Activated CD8-positive, alpha-beta memory T cell treated with anti-CD3 and anti-CD28 coated beads for 48 hours (primary cell): ENCODE data around the gene OR13J1.
"Not testable (repeated sequence)": the region's sequence is repeated elsewhere in the genome, so short reads cannot be mapped to it uniquely, and the experiment has no call there.

Experiments
- DNase-seq, 3 experiments: peaks; one replicate each; pipeline ENCODE4 v3.0.0-alpha.2; 2020; ENCODE audit warnings: low read depth in 2 of 3, low spot score in 2 of 3

OR13J1 gene

DNA sequence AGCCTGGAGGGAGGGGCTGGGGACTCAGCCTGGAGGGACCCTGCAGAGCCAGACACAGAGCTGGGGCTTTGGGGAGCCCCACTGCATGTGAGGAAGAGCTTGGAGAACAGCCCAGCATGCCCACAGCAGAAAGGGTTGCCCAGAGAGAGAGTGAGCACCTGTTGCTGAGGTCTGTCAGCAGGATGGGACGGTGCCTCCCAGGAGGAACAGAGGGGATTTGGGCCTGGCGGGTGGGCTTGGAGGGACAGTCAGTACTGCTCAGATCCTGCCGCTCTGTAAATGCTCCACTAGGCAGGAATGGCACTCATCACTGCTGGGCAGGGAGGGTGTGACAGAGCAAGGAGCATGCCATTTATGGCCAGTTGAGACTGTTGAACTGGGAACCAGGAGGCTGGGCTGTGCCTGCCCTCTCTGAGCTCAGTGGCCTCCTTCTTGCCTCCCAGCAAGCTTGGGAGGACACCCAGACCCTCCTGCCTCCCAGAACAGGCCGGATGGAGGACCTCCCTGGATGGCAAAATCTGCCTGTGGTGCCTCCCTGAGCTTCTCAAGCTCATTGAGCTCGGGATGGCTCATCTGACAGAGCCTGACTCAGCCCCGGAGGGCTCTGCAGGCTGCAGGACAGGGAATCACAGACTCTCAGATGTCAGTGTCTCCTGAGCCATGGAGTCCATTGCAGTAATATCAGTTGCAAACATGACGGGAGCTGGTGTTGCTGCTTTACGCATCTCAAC lies 35.0 kb upstream of the OR13J1 start:
- no peak for DNase-seq

DNA sequence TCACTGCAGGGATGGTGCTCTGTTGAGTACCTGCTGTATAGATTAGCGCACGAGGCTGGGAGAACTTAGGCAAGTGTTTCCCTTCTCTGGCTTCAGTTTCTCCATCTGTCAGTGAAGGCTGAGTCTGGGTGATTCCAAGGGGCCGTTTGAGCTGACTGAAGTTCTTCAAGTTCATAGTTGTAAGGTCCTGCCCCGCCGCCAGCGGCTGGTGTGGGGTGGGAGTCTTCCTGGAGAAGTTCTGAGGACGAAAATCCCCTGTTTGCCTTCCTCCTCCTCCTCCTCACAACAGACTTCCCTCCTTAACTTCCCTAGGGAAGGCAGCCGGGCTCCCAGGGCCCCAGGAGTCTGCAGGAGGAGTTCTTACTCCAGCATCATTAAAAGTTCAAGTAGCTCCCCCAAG lies 34.1 kb upstream of the OR13J1 start:
- no peak for DNase-seq

DNA sequence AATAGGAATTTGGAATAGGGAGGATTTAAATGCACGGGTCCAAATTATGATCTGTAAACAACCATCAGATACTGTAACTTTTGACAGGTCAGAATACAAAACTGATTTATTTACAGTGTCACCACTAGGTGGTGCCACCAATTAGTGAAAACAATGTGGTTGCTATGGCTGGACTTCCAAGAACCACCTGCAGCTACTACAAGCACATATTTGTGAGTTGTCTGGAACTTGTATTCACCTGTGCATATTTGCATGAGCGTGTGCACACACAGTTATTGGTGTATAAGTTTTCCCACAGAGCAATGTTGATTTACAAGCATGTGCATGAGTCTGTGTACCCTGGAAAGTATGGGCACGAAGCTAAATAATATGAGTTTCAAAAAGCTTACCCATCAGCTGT lies 32.8 kb upstream of the OR13J1 start:
- no peak for DNase-seq

DNA sequence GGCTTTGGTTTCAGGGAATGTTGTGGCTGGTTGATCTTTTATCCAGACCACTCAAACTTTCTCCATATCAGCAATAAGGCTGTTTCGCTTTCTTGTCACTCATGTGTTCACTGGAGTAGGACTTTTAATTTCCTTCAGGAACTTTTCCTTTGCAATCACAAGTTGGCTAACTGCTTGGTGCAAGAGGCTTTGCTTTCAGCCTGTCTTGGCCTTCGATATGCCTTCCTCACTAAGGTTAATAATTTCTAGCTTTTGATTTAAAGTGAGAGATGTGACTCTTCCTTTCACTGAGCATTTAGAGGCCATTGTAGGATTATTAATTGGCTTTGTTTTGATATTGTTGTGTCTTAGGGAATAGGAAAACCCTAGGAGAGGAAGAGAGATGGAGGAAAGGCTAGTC lies 28.8 kb upstream of the OR13J1 start:
- no peak for DNase-seq

DNA sequence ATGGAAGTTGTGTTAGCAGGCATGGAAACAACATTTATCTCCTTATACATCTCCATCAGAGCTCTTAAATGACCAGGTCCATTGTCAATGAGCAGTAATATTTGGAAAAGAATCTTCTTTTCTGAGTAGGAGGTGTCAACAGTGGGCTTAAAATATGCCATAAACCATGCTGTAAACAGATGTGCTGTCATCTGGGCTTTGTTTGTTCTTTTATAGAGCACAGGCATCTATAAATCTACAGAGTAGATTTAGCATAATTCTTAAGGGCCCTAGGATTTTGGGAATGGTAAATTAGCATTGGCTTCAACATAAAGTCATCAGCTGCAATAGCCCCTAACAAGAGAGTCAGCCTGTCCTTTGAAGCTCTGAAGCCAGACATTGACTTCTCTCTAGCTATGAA lies 28.1 kb upstream of the OR13J1 start:
- DNase-seq: no peak

DNA sequence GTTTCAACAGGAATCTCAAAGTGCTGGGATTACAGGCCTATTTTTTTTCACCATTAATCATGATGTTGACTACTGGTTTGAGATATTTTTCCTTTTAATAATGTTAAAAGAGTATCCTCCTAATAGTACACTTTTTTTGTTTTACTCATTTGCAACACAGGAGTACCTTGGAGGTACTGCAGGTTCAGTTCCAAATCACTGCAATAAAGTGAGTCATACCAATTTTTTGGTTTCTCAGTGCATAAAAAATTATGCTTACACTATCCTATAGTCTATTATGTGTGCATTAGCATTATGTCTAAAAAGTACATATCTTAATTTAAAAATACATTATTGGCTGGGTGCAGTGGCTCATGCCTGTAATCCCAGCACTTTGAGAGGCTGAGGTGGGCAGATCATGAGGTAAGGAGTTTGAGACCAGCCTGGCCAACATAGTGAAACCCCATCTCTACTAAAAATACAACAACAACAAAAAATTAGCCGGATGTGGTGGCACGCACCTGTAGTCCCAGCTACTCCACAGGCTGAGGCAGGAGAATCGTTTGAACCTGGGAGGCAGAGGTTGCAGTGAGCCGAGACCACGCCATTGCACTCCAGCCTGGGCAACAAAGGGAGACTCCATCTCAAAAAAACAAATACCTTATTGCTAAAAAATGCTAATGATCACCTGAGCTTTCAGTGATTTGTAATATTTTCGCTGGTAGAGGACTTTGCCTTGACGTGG lies 27.3 kb upstream of the OR13J1 start:
- not testable (repeated sequence) for DNase-seq

DNA sequence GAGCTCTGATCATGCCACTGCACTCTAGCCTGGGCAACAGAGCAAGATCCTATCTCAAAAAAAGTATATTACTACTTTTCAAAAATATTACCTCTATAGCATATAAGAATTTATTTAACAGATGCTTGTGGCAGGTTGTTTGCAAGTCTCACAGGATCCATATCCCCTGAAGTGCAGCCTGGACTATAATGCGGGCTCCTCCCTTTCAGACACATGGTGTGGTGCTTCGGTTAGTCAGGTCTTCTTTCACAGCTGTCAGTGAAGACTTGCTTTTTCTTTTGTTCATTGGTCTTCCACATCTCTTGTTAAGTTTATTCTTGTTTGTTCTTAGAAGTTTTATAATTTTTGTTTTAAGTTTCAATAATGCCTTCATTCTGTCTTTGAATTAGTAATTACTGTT lies 26.4 kb upstream of the OR13J1 start:
- no peak for DNase-seq

DNA sequence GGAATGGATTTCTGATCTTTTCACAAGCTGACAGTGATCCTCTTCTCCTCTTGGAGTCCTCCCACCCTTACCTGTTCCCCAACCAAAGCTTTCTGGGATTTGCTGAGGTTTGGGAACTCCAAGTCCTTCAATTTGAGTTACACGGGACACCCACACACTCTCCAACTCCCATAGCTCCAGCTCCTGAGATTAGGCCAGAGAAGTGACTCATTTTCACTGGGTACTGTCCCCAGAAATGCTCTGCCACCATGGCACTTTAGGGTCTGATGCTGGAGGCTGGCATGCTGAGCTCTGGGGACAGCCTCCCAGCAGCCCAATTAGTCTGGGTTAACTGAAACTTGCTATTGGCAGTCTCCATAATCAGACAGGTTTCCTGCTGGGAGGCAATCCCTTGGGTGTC lies 21.9 kb upstream of the OR13J1 start:
- no peak for DNase-seq

DNA sequence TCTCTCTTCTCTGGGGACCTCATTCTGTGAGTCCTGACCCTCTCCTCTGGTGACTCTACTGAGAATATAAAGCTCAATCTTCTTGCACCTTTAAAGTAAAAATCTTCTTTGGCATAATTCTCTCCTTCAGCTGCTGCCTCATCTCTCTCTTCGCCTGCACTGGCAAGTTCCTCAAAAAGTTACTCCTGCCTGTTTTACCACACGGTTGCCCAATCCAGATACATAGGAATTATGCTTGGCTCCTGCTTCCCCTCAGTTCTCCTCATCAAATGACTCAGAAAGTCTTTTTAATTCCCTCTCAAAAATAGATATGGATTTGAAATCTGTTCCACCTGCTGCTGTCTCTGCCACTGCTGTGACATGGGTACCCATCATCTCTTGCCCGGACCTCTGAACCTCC lies 21.4 kb upstream of the OR13J1 start:
- DNase-seq: no peak

DNA sequence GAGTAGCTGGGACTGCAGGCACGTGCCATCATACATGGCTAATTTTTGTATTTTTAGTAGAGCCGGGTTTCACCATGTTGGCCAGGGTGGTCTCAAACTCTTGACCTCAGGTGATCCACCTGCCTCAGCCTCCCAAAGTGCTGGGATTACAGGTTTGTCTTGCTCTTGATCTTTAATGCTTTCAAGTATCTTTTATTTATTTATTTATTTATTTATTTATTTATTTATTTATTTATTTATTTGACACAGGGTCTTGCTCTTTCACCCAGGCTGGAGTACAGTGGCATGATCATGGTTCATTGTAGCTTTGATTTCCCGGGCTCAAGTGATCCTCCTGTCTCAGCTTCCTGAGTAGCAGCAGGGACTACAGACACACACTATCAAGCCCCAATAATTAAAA lies 14.7 kb upstream of the OR13J1 start:
- DNase-seq: not testable (repeated sequence)

DNA sequence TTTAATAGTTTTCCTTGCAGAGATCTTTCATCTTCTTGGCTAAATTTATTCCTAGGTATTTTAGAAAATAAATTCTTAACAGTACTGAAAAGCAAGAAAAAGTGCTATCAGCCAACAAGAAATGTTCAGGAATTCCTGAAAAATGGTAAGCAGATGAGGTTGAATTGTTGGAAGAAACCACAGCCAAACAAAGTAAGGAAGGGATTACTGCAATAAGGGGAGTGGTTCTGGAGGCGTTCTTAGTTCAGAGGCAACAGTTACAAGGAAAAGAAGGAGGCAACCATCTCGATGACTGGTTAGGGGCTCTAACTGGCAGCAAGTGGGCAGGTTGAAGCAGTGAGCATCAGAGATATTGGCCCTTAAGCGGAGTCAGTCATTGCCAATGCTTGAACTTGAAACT lies 12.8 kb upstream of the OR13J1 start:
- no peak for DNase-seq

DNA sequence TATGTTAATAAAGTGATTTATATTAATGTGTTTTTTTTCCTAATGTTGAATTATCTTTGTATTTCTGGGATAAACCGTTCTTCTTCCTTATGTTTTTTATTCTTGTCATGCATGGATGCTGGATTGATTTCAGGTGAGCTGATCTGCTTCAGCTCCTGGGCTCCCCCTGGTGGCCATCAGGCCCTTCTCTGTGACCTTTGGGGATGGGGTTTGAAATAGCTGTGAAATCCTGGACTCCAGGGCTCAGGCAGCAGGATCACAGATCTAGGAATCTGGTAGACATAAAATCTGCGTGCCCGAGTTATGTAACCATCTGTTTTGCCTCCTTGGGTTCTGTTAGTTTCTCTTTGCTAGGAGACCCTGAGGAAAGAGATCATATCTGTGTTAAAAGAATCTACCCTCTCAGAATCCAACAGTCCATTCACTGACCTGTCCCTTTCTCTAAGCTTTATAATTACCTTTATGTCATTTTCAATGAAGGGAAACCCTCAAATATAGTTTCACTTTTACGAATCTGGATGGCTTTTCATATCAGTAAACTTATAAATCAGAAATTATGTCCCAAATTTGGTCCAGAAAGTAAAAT lies 12.2 kb upstream of the OR13J1 start:
- peak; percentile 15 to 67 (median 65) for DNase-seq

DNA sequence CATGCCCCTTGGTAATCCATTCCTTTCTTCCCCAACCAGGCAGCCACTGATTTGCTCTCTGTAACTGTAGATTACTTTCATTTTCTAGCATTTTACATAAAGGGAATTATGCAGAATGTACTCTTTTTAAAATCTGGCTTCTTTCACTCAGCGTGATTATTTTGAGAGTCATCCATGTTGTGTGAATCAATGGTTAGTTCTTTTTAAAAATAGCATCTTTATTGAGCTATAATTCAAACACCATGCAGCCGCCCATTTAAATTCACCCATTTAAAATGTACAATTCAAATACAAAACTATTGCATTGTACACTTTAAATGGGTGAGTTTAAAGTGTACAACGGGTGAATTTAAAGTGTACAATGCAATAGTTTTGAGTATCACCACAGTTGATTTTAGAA lies 2.3 kb upstream of the OR13J1 start:
- no peak for DNase-seq

DNA sequence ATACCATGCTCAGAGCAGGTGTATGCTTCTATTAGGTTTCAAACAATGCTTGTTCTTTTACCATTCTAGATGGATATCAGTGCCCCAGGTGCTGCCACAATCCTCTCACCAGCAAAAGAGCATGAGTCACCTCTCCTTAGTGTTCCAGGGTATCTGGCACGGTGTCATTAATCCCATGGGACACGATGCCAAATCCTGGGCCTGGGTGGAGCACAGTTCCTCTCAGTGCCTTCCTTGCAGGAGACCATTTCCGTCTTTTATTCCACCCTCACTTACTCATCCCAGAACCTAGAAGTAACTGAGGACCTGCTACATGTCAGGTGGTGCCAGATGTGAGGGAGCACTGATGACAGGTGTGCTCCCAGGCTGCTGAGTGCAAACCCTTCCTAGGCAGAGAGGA lies 1.3 kb upstream of the OR13J1 start:
- DNase-seq: no peak

DNA sequence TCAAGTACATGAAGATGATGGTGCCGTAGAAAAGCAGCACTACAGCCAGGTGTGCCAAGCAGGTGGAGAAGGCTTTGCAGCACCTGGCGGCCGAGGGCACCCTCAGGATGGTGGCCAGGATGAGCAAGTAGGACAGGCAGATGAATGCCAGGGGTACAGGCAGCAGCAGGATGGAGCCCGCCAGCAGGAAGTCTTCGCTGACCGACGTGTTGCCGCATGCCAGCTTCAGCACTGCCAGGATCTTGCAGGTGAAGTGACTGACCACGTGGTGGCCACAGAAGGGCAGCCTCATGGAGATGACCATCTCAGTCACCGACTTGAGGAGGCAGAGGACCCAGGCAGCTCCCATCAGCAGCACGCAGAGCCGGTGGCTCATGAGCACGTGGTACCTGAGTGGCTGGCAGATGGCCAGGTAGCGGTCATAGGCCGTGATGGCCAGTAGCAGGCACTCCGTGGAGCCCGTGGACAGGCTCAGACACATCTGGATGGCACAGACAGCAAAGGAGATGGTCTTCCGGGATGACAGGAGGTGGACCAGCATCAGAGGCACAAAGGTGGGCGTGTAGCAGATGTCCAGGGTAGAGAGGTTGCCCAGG lies 482 bp downstream of the OR13J1 start:
- no peak for DNase-seq

DNA sequence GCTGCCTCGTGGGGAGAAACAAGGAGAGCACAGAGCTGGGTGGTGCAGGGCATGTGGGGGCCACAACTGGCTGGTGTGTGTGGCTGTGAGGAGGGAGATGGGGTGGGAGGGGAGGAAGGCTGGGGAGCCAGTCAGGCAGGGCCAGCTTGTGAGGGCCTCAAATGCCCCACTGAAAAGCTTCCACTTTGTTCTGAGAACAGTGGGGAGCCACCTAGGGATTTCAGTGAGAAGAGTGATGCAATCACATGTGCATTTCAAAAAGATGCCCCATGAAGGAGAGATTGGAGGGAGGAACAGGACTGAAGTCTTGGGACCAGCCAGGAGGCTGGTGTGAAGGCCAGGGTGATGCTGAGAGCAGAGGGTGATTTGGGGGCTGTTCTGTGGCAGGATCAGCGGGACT lies 1.3 kb downstream of the OR13J1 start:
- DNase-seq: no peak

DNA sequence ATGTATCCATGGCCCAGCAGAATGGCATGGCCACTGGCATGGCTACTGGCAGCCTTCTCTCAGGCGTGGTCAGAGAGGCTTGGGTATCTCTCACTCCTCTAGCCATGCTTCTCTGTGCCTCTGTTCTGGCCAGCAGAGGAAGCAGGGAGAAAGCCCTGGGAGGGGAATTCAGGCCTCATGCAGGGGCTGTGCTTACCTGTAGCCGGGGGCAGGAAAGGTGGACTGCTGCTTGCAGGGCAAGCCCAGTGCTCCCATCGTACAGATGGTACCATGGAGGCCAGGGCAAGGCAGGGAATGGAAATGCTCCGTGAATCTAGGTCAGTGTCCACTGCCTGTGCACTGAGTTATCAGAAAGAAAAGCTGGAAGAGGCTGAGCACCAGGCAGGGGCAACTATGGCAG lies 2.7 kb downstream of the OR13J1 start:
- DNase-seq: no peak

DNA sequence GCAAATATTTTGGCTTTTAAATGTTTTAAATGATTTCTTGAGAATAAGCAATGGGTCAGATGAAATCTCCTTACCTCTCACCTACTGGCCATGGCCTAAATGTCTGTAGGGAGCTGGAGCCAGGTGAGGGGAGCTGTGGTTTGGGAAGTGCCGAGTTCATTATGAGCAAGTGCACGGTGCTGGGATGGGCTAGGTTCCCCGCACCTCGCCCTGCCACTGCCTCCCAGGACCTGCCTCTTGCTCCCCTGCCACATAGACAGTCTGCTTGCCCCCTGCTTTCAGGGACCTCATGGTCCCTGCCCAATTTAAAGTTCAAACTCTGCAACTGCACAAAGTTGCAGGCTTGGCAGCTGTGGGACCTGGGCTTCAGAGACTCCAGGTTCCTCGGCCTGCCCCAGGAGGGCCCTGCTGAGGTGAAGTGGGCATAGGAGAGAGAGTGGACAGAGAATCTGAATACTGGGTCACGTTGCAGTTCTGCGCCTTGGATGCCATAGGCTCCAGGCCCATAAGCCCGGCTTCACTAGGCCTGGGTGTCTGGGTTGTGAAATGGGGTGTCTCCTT lies 5.4 kb downstream of the OR13J1 start:
- no peak for DNase-seq

DNA sequence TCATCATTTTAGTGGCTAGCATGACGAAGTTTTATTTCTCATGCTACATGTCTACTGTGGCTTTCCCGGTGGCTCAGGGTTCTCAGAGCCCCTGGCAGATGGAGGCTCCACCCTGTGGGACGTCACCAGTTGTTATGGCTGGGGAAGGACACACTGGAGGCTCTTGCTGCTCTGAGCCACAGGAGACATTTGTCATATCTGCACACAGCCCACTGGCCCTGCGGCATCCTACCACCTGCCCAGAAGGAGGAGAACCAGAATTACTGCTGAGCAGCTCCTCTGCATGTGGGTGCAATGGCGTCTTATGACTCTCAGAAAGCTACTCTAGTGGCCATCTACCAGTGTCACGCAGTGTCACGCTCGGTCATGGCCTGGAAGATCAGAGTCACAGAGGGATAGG lies 6.6 kb downstream of the OR13J1 start:
- DNase-seq: no peak

DNA sequence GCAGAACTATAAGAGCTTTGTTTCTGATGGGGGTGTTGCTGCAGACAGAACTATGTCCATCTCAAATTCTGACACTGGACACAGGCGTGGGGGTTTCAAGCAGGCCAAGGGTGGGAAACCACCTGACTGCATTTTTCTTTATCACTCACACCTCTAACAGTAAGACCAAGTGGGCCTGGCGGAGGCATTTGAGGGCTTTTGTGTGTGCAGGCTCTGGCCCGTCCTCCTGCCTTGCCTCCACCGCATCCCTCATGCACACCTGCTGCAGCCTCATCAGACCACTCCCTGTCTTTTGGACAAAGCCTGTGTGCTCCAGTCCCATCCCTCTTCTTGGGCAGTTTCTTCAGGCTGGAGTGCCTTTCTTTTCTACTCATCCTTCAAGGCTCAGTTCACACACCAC lies 7.9 kb downstream of the OR13J1 start:
- DNase-seq: no peak

DNA sequence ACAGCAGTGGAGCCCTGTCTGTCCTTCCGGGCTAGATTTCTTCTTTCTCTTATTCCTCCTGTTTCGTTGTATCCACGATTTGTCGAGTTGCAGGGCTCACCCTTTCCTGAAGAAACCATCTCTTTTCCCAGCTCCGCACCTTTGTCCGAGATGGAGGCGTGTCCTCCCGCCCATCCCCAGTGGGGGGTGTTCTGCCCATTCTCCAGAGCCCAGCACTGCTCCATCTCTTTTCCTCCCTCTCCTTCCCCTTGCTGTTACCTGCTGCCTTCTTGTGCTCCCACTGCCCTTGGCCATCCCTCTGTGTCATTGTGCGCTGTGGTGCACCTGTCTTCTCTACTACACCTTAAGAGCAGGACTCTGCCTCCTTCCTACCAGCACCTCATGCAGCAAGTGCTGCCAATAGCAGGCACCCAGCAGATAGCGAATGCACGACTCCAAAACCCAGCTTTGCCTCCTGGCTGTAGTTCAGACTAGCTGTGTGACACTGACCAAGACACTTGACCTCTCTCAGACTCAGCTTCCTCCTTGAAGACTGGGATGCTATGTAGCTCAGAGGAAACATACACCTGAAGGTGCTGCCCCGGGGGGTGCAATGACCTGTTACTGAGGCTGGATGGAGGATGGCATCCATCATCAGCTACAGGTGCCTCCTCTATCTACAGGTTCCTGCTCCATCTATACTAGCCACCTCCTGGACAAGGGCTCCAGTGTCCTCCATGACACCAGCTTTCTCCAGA lies 8.9 kb downstream of the OR13J1 start:
- DNase-seq: no peak
